Smooth muscle cell (in vitro differentiated cells): ENCODE data around the gene CFAP45. TPM values are rescaled to one million over a fixed set of nuclear protein-coding genes. Genes with fewer than 3 reads are reported as not detected.
A peak's percentile ranks its signal among the peaks of the same experiment; 100 is the strongest.

Experiments used
- DNase-seq: peaks from one replicate; lab custom pipeline; 2025; ENCODE audit not compliant: unreplicated experiment; lab: John Stamatoyannopoulos, UW
- H2AFZ ChIP-seq: fragments of 200-600 bp; sonication (generic); 2 replicates; pipeline ENCODE4 v1.6.0; 2016; ENCODE audit warnings: antibody characterized with exemption, low read depth, mild to moderate bottlenecking
- H3F3A ChIP-seq: fragments of 200-600 bp; sonication (generic); 2 replicates; pipeline ENCODE4 v1.6.0; 2017; ENCODE audit warnings: antibody characterized with exemption, low read depth
- H3K27ac ChIP-seq: fragments of 200-600 bp; sonication (generic); 2 replicates; pipeline ENCODE4 v1.5.1; 2016; ENCODE audit warnings: low read depth, mild to moderate bottlenecking
- H3K27me3 ChIP-seq: fragments of 200-600 bp; sonication (generic); 2 replicates; pipeline ENCODE4 v1.6.1; 2016; ENCODE audit warnings: low read depth, mild to moderate bottlenecking
- H3K36me3 ChIP-seq: fragments of 200-600 bp; sonication (generic); 2 replicates; pipeline ENCODE4 v1.5.1; 2016; ENCODE audit warnings: low read depth
- H3K4me1 ChIP-seq: fragments of 200-600 bp; sonication (generic); 2 replicates; pipeline ENCODE4 v1.5.1; 2016; ENCODE audit warnings: low read depth
- H3K4me2 ChIP-seq: fragments of 200-600 bp; sonication (generic); 2 replicates; pipeline ENCODE4 v1.6.0; 2016; ENCODE audit warnings: mild to moderate bottlenecking
- H3K4me3 ChIP-seq: fragments of 200-600 bp; sonication (generic); 2 replicates; pipeline ENCODE4 v1.5.1; 2016; ENCODE audit warnings: mild to moderate bottlenecking
- H3K79me2 ChIP-seq: fragments of 200-600 bp; sonication (generic); 2 replicates; pipeline ENCODE4 v1.6.0; 2016; ENCODE audit warnings: low read depth, mild to moderate bottlenecking
- H3K9ac ChIP-seq: fragments of 200-600 bp; sonication (generic); 2 replicates; pipeline ENCODE4 v1.6.0; 2016; ENCODE audit warnings: low read depth
- H3K9me3 ChIP-seq: fragments of 200-600 bp; sonication (generic); replicated peaks from 2 replicates; pipeline ENCODE4 v1.5.1; 2016; ENCODE audit warnings: low read depth
- H4K20me1 ChIP-seq: fragments of 200-600 bp; sonication (generic); 2 replicates; pipeline ENCODE4 v1.6.0; 2016; ENCODE audit warnings: low read depth
- WGBS: methylation state at CpG from one replicate; pipeline ENCODE4 v1.1.7; 2016; ENCODE audit warnings: low lambda C conversion rate; 5-methylcytosine and 5-hydroxymethylcytosine counted together
- polyA plus RNA-seq: library from polyadenylated mRNA; unstranded; fragments of >200 nt; fragmentation: Nextera tagmentation; extraction: Ambion mirVana; gene quantifications from 2 replicates; pipeline ENCODE4 v1.2.1, GENCODE V29; 2016
- total RNA-seq: library from RNA; depleted of rRNA; stranded (reverse); fragments of >200 nt; gene quantifications from 2 replicates; pipeline ENCODE4 v1.2.3, GENCODE V29; 2014
- TF ChIP-seq, protein P1 (sequence below): fragments of 200-600 bp; sonication (generic); IDR thresholded peaks from 2 replicates; pipeline ENCODE4 v1.5.1; 2017; ENCODE audit warnings: borderline replicate concordance, mild to moderate bottlenecking, antibody characterized with exemption; ENCODE audit not compliant: insufficient read depth, poor library complexity, severe bottlenecking

Gene CFAP45
- total and polyA plus RNA-seq, 2 experiments from 2014 or later: 1.2 to 1.3 TPM

DNA sequence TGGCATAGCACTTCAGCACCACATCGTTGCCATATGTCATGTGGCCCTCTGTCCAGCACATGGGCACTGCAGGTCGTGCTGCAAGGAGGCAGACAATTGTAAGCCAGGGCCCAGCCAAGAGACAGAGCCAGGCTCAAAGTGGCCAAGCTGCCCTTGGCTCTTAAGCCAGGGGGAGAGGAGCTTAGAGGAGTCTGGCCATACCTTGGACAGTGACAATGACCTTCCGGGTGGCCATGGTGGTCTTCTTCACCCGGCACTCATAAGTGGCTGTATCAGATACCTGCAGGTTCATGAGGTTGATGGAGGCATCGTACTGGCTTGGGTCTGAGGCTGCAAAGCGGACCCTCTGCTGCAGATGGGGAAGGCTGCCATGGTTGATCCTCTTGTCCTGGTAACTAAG, 42.1 kb downstream of the CFAP45 start:
- 95% methylated on average over 6 of the region's 6 CpGs for WGBS
- no peaks in the 10 kb centered on the region for H3K9me3 ChIP-seq
- no peak overlapping the region for H3K9ac ChIP-seq
- DNase-seq: no peak
- H3K4me2 ChIP-seq: no peak overlapping the region
- H3K36me3 ChIP-seq: no peaks in the 10 kb centered on the region
- H2AFZ ChIP-seq: no peak overlapping the region
- H4K20me1 ChIP-seq: no peaks in the 10 kb centered on the region
- H3K27ac ChIP-seq: no peak overlapping the region
- H3K79me2 ChIP-seq: no peaks in the 10 kb centered on the region
- H3F3A ChIP-seq: peaks cover 7% of the 10 kb centered on the region
- no peak overlapping the region for H3K4me3 ChIP-seq
- no peaks in the 10 kb centered on the region for H3K27me3 ChIP-seq
- peaks cover 10% of the 10 kb centered on the region for H3K4me1 ChIP-seq
- TF ChIP-seq, protein P1, sequence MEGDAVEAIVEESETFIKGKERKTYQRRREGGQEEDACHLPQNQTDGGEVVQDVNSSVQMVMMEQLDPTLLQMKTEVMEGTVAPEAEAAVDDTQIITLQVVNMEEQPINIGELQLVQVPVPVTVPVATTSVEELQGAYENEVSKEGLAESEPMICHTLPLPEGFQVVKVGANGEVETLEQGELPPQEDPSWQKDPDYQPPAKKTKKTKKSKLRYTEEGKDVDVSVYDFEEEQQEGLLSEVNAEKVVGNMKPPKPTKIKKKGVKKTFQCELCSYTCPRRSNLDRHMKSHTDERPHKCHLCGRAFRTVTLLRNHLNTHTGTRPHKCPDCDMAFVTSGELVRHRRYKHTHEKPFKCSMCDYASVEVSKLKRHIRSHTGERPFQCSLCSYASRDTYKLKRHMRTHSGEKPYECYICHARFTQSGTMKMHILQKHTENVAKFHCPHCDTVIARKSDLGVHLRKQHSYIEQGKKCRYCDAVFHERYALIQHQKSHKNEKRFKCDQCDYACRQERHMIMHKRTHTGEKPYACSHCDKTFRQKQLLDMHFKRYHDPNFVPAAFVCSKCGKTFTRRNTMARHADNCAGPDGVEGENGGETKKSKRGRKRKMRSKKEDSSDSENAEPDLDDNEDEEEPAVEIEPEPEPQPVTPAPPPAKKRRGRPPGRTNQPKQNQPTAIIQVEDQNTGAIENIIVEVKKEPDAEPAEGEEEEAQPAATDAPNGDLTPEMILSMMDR: no peak

DNA sequence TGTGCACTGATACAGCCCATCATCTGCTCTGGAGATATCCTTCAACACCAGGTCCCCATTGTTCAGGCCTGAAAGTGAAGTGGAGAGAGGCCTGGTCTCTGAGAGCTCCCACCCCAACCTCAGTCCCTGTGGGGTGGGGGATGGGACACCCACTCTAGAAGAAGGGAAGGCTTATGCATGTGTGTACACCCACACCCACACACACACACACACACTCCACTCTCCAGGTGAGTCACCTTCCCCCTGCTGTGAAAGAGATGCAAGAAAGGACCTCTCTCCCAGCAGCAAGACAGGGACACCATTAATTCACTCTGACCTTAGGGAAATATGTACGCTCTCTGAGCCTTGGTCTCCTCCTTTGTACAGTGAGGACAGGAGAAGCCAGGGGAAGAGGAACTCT, 43.4 kb downstream of the CFAP45 start:
- H3K4me1 ChIP-seq: peaks cover 10% of the 10 kb centered on the region
- no peaks in the 10 kb centered on the region for H3K9me3 ChIP-seq
- H2AFZ ChIP-seq: no peak overlapping the region
- no peak overlapping the region for H3K4me3 ChIP-seq
- H4K20me1 ChIP-seq: no peaks in the 10 kb centered on the region
- H3K79me2 ChIP-seq: no peaks in the 10 kb centered on the region
- no peak overlapping the region for H3K9ac ChIP-seq
- H3K4me2 ChIP-seq: no peak overlapping the region
- no peaks in the 10 kb centered on the region for H3K27me3 ChIP-seq
- TF ChIP-seq, protein P1: no peak
- 100% methylated on average over 1 of the region's 1 CpG for WGBS
- H3K36me3 ChIP-seq: no peaks in the 10 kb centered on the region
- no peak overlapping the region for H3K27ac ChIP-seq
- peaks cover 12% of the 10 kb centered on the region for H3F3A ChIP-seq
- no peak for DNase-seq

DNA sequence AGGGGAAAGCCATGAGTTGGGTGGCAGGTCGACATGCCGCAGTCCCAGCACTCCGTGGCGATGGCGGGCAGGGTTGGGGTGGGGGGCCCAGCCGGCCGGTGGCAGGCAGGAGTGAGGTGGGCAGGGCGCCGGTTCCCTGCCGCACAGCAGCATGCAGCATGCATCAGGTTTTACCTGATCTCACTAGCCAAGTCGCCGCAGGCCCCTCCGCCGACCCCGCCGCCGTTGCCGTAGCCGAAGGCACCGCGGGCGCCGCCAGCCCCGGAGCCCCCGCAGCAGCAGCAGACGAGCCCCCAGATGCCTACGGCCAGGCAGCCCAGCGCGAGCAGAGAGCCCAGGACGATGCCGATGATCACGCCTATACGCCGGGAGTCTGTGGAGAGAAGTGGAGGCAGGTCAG, 44.3 kb downstream of the CFAP45 start:
- Histone ChIP-seq H3F3A (peaks cover 12% of the 10 kb centered on the region), H4K20me1 (no peaks in the 10 kb centered on the region), H2AFZ (no peak overlapping the region), H3K9me3 (no peaks in the 10 kb centered on the region), H3K27ac (no peak overlapping the region), H3K79me2 (no peaks in the 10 kb centered on the region), H3K4me1 (peaks cover 10% of the 10 kb centered on the region), H3K27me3 (no peaks in the 10 kb centered on the region), H3K36me3 (no peaks in the 10 kb centered on the region), H3K4me3 (no peak overlapping the region), H3K9ac (no peak overlapping the region), H3K4me2 (peak overlapping the region; percentile 95)
- no peak for DNase-seq
- 97% methylated on average over 26 of the region's 34 CpGs for WGBS
- TF ChIP-seq, protein P1: no peak

DNA sequence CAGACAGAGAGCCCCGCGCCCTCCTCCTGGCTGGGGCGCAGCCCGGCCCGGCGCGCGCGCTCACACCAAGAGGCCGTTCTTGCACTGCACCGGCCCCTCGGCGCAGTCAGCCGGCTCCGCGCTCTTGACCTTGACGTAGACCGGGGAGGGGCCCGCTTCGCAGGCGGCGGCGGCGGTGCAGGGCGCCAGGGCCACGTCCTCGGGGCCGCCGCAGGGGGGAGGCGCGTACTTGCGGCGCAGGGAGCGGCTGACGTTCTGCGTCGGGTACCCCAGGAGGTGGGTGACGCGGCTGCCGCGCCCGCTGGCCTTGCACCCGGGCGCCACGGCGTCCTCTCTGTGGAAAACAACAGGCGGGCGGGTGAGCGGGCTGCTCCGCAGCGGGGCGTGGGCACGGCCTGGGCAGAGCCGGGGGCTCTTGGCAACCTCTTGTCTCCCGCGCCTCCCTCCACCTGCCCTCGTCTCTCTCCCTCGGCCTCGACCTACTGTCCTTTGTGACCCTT, 45.2 kb downstream of the CFAP45 start:
- Histone ChIP-seq H4K20me1 (no peaks in the 10 kb centered on the region), H3F3A (peaks cover 12% of the 10 kb centered on the region), H2AFZ (peak overlapping the region; percentile 91), H3K79me2 (no peaks in the 10 kb centered on the region), H3K27me3 (no peaks in the 10 kb centered on the region), H3K36me3 (no peaks in the 10 kb centered on the region), H3K4me2 (peak overlapping the region; percentile 95), H3K4me1 (peaks cover 10% of the 10 kb centered on the region), H3K9me3 (no peaks in the 10 kb centered on the region), H3K27ac (peak overlapping the region; percentile 83), H3K9ac (peak overlapping the region; percentile 74), H3K4me3 (peak overlapping the region; percentile 69)
- DNase-seq: peak; percentile 57
- WGBS: 3% methylated on average over 39 of the region's 59 CpGs
- TF ChIP-seq, protein P1: no peak
